H9 (cell line): ENCODE measurements around the gene POLH. TPM values are rescaled to one million over a fixed set of nuclear protein-coding genes. Genes with fewer than 3 reads are reported as not detected.

Experiments
- DNase-seq: peaks from one replicate; pipeline ENCODE4 v3.0.0-alpha.2; 2017
- H2AFZ ChIP-seq: one replicate; pipeline ENCODE4 v1.6.1; 2013; ENCODE audit warnings: mild to moderate bottlenecking, low read length, control low read depth, moderate library complexity
- H2AK5ac ChIP-seq: 2 replicates; pipeline ENCODE4 v1.6.1; 2013; ENCODE audit warnings: low read length, control low read depth, mixed read lengths; ENCODE audit not compliant: insufficient read length
- H2BK120ac ChIP-seq: one replicate; pipeline ENCODE4 v1.6.1; 2013; ENCODE audit warnings: low read depth, mild to moderate bottlenecking, low read length, control low read depth, inconsistent platforms; ENCODE audit not compliant: poor library complexity, severe bottlenecking
- H2BK12ac ChIP-seq: 2 replicates; pipeline ENCODE4 v1.6.1; 2013; ENCODE audit warnings: low read length, control low read depth, mixed read lengths, low read depth; ENCODE audit not compliant: insufficient read length
- H2BK15ac ChIP-seq: 2 replicates; pipeline ENCODE4 v1.6.1; 2013; ENCODE audit warnings: low read depth, low read length, control low read depth
- H2BK20ac ChIP-seq: one replicate; pipeline ENCODE4 v1.6.1; 2013; ENCODE audit warnings: low read depth, mild to moderate bottlenecking, low read length, control low read depth, inconsistent platforms; ENCODE audit not compliant: poor library complexity, severe bottlenecking
- H2BK5ac ChIP-seq: 2 replicates; pipeline ENCODE4 v1.6.1; 2013; ENCODE audit warnings: low read length, control low read depth, mixed read lengths; ENCODE audit not compliant: insufficient read length
- H3K14ac ChIP-seq: 2 replicates; pipeline ENCODE4 v1.6.1; 2013; ENCODE audit warnings: low read length, control low read depth; ENCODE audit not compliant: insufficient read depth
- H3K18ac ChIP-seq: 2 replicates; pipeline ENCODE4 v1.6.1; 2013; ENCODE audit warnings: low read depth, mild to moderate bottlenecking, mixed read lengths, low read length, control low read depth; ENCODE audit not compliant: insufficient read length
- H3K23ac ChIP-seq: 2 replicates; pipeline ENCODE4 v1.6.1; 2013; ENCODE audit warnings: low read length, control low read depth, mixed read lengths, low read depth; ENCODE audit not compliant: insufficient read length
- H3K23me2 ChIP-seq: 2 replicates; pipeline ENCODE4 v1.6.1; 2013; ENCODE audit warnings: low read depth, mild to moderate bottlenecking, mixed read lengths, low read length, control low read depth; ENCODE audit not compliant: insufficient read length, poor library complexity, severe bottlenecking
- H3K27ac ChIP-seq: 2 replicates; pipeline ENCODE4 v1.5.1; 2013; ENCODE audit warnings: low read length, control low read depth, mixed read lengths, low read depth; ENCODE audit not compliant: insufficient read length
- H3K27me3 ChIP-seq: 2 replicates; pipeline ENCODE4 v1.6.1; 2013; ENCODE audit warnings: low read length, control low read depth, inconsistent platforms; ENCODE audit not compliant: insufficient read depth
- H3K4ac ChIP-seq: 2 replicates; pipeline ENCODE4 v1.6.1; 2013; ENCODE audit warnings: low read depth, mild to moderate bottlenecking, control low read depth, inconsistent platforms, low read length, moderate library complexity
- H3K4me1 ChIP-seq: 2 replicates; pipeline ENCODE4 v1.6.1; 2013; ENCODE audit warnings: low read length, control low read depth, inconsistent platforms; ENCODE audit not compliant: insufficient read depth
- H3K4me2 ChIP-seq: 2 replicates; pipeline ENCODE4 v1.6.1; 2013; ENCODE audit warnings: low read length, control low read depth, mixed read lengths; ENCODE audit not compliant: insufficient read length, insufficient read depth
- H3K56ac ChIP-seq: 2 replicates; pipeline ENCODE4 v1.6.1; 2013; ENCODE audit warnings: low read depth, mild to moderate bottlenecking, mixed read lengths, low read length, control low read depth; ENCODE audit not compliant: insufficient read length
- H3K79me1 ChIP-seq: 2 replicates; pipeline ENCODE4 v1.6.1; 2013; ENCODE audit warnings: low read depth, mild to moderate bottlenecking, moderate library complexity, low read length, control low read depth, inconsistent platforms; ENCODE audit not compliant: insufficient read depth, poor library complexity, severe bottlenecking
- H3K79me2 ChIP-seq: 2 replicates; pipeline ENCODE4 v1.6.1; 2013; ENCODE audit warnings: low read length, control low read depth, inconsistent platforms; ENCODE audit not compliant: insufficient read depth
- H3K9ac ChIP-seq: 2 replicates; pipeline ENCODE4 v1.6.1; 2013; ENCODE audit warnings: low read length, control low read depth, mixed read lengths; ENCODE audit not compliant: insufficient read length; ENCODE audit errors: extremely low read depth
- H3K9me3 ChIP-seq: one replicate; pipeline ENCODE4 v1.6.1; 2013; ENCODE audit warnings: low read depth, low read length, inconsistent platforms; ENCODE audit not compliant: control insufficient read depth
- H3T11ph ChIP-seq: one replicate; pipeline ENCODE4 v1.6.1; 2013; ENCODE audit warnings: mild to moderate bottlenecking, low read length, control low read depth, inconsistent platforms
- H4K20me1 ChIP-seq: one replicate; pipeline ENCODE4 v1.6.1; 2013; ENCODE audit not compliant: control insufficient read depth, insufficient read length, insufficient read depth
- H4K5ac ChIP-seq: 2 replicates; pipeline ENCODE4 v1.6.1; 2013; ENCODE audit warnings: low read depth, mild to moderate bottlenecking, mixed read lengths, low read length, control low read depth; ENCODE audit not compliant: insufficient read length
- H4K8ac ChIP-seq: replicated peaks from 2 replicates; pipeline ENCODE4 v1.6.1; 2013; ENCODE audit warnings: low read length, control low read depth, mixed read lengths, low read depth; ENCODE audit not compliant: insufficient read length
- H4K91ac ChIP-seq: 2 replicates; pipeline ENCODE4 v1.6.1; 2013; ENCODE audit warnings: low read depth, mild to moderate bottlenecking, moderate library complexity, mixed read lengths, low read length, control low read depth; ENCODE audit not compliant: insufficient read length
- H3K27ac Mint-ChIP-seq, 3 experiments: 2 replicates in 2 of 3; 3 replicates in 1 of 3; pipeline ENCODE4 v1.8.0; 2020 to 2021; ENCODE audit warnings: mixed read lengths in 3 of 3, mild to moderate bottlenecking in 1 of 3, moderate library complexity in 1 of 3
- H3K27me3 Mint-ChIP-seq: 2 replicates; pipeline ENCODE4 v1.8.0; 2021; ENCODE audit warnings: low read depth, mild to moderate bottlenecking, moderate library complexity, mixed read lengths
- H3K36me3 Mint-ChIP-seq, 3 experiments: 2 replicates in 2 of 3; 3 replicates in 1 of 3; pipeline ENCODE4 v1.8.0; 2020 to 2021; ENCODE audit warnings: low read depth in 3 of 3, mixed read lengths in 3 of 3; ENCODE audit not compliant: insufficient read depth in 1 of 3
- H3K4me1 Mint-ChIP-seq, 2 experiments: 2 replicates each; pipeline ENCODE4 v1.8.0; 2020; ENCODE audit warnings: mixed read lengths in 2 of 2
- H3K4me3 Mint-ChIP-seq, 2 experiments: 2 replicates in 1 of 2; 3 replicates in 1 of 2; pipeline ENCODE4 v1.8.0; 2020 to 2021; ENCODE audit warnings: mild to moderate bottlenecking in 2 of 2, mixed read lengths in 2 of 2, moderate library complexity in 1 of 2
- H3K9me3 Mint-ChIP-seq, 2 experiments: 2 replicates in 1 of 2; 3 replicates in 1 of 2; pipeline ENCODE4 v1.8.0; 2020; ENCODE audit warnings: mild to moderate bottlenecking in 2 of 2, mixed read lengths in 2 of 2, moderate library complexity in 1 of 2
- CTCF ChIP-seq: fragments of 200-600 bp; sonication (generic); conservative IDR thresholded peaks from 3 replicates; pipeline ENCODE4 v1.8.0; 2021; ENCODE audit warnings: antibody characterized with exemption, mild to moderate bottlenecking
- WGBS: extraction: QIAGEN DNeasy Blood & Tissue Kit; methylation state at CpG from one replicate; pipeline ENCODE4 v1.1.7; 2013; ENCODE audit warnings: missing lambda C conversion rate, low lambda C conversion rate, mixed read lengths; ENCODE audit not compliant: insufficient read length; ENCODE audit errors: extremely low coverage; 5-methylcytosine and 5-hydroxymethylcytosine counted together
- total RNA-seq: library from RNA; stranded (reverse); gene quantifications from 2 replicates; pipeline ENCODE4 v1.2.1, GENCODE V29; 2021

The POLH gene
- total RNA-seq, 1 experiment from 2014 or later = 12.6 TPM

DNA sequence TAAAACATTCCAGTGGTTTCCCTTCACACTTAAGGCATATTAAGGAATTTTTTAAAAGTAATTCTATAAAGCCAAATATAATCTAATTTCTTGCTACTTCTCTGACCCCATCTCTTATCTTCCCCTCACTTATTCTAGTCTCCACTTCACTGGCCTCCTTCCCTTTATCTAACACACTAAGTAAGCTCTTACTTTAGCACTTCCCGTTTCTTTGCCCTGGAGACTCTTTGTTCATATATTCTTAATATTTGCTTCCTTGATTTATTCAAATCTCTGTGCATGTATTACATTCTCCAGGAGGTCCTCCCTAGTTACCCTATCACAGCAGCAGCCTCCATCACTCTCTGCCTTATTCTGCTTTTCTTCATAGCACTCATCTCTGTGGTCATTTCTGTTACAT lies 32.8 kb downstream of the POLH start:
- H2AFZ ChIP-seq = no peak overlapping the region
- no peak overlapping the region for H4K5ac ChIP-seq
- Mint-ChIP-seq H3K4me3 (no peak overlapping the region), H3K36me3 (peaks cover 0 to 44% (median 23%) of the 10 kb centered on the region in 3 experiments; a peak in 4 of 7 replicates), H3K4me1 (no peaks in the 10 kb centered on the region), H3K9me3 (no peaks in the 10 kb centered on the region), H3K27me3 (no peaks in the 10 kb centered on the region), H3K27ac (no peak overlapping the region)
- no peaks in the 10 kb centered on the region for H3K79me1 ChIP-seq
- H3K27me3 ChIP-seq = no peaks in the 10 kb centered on the region
- H3T11ph ChIP-seq = no peak overlapping the region
- no peaks in the 10 kb centered on the region for H4K20me1 ChIP-seq
- TF ChIP-seq CTCF = no peak
- no peaks in the 10 kb centered on the region for H3K4me1 ChIP-seq
- no peak overlapping the region for H3K18ac ChIP-seq
- H2BK12ac ChIP-seq = no peak overlapping the region
- H2BK5ac ChIP-seq = no peak overlapping the region
- no CpG with 5 or more reads among the region's 1 CpG for WGBS
- DNase-seq = no peak
- no peak overlapping the region for H4K91ac ChIP-seq
- no peak overlapping the region for H2BK15ac ChIP-seq
- no peak overlapping the region for H3K27ac ChIP-seq
- H3K23me2 ChIP-seq = no peaks in the 10 kb centered on the region
- H2BK20ac ChIP-seq = no peak overlapping the region
- H3K56ac ChIP-seq = no peak overlapping the region
- H2AK5ac ChIP-seq = no peak overlapping the region
- H3K9me3 ChIP-seq = no peaks in the 10 kb centered on the region
- H2BK120ac ChIP-seq = no peak overlapping the region
- no peak overlapping the region for H3K23ac ChIP-seq
- H3K79me2 ChIP-seq = no peaks in the 10 kb centered on the region
- H3K14ac ChIP-seq = no peak overlapping the region
- H3K4ac ChIP-seq = no peak overlapping the region
- no peak overlapping the region for H3K4me2 ChIP-seq
- no peak overlapping the region for H4K8ac ChIP-seq
- H3K9ac ChIP-seq = no peak overlapping the region
